Measurements from ENCODE around the gene POLD2.

POLD2 gene

GRCh38 chr7:44145969-44146911 lies 22.9 kb upstream of the POLD2 start:
- H3F3A ChIP-seq (ENCODE audit: control insufficient read depth, insufficient read depth) = peaks cover 4% of the 10 kb centered on the region
- no peak overlapping the region for H3K4me3 ChIP-seq (ENCODE audit: low read length)
- H3K79me2 ChIP-seq (ENCODE audit: control insufficient read depth, low read length) = no peaks in the 10 kb centered on the region
- H3K27ac ChIP-seq (ENCODE audit: low read depth, low read length) = no peak overlapping the region
- no peaks in the 10 kb centered on the region for H3K36me3 ChIP-seq (ENCODE audit: control insufficient read depth, low read length)
- H3K27me3 ChIP-seq (ENCODE audit: control insufficient read depth, low read length) = peaks cover 3% of the 10 kb centered on the region; the same call in 1 of the 2 replicates
- H3K4me2 ChIP-seq (ENCODE audit: low read length) = no peak overlapping the region
- no peaks in the 10 kb centered on the region for H3K9me2 ChIP-seq (replicated peaks; ENCODE audit: control insufficient read depth, low read length)
- no peaks in the 10 kb centered on the region for H3K4me1 ChIP-seq (ENCODE audit: control insufficient read depth, low read length)
- H3K9me3 ChIP-seq (ENCODE audit: control insufficient read depth, insufficient read depth, low read length) = no peaks in the 10 kb centered on the region
- TF ChIP-seq CTCF (IDR thresholded peaks at IDR 0.05; ENCODE audit: low read depth, low read length, poor library complexity, severe bottlenecking) (no peak), EZH2phosphoT487 (IDR thresholded peaks at IDR 0.05; ENCODE audit: borderline replicate concordance, low read length) (no peak)
- no peaks in the 10 kb centered on the region for H4K20me1 ChIP-seq (ENCODE audit: control insufficient read depth, insufficient read depth, low read depth, low read length)

- Histone ChIP-seq H4K20me1 (ENCODE audit: control insufficient read depth, insufficient read depth, low read depth, low read length) (no peaks in the 10 kb centered on the region), H3K4me1 (ENCODE audit: control insufficient read depth, low read length) (no peaks in the 10 kb centered on the region)
Measured at GRCh38 chr7:44145479-44145968, 22.2 kb upstream of the POLD2 start.

GRCh38 chr7:44144968-44145478 lies 21.7 kb upstream of the POLD2 start:
- Histone ChIP-seq H3K9me2 (replicated peaks; ENCODE audit: control insufficient read depth, low read length) (no peaks in the 10 kb centered on the region), H3K4me3 (ENCODE audit: low read length) (no peak overlapping the region), H3K4me1 (ENCODE audit: control insufficient read depth, low read length) (no peaks in the 10 kb centered on the region), H3K4me2 (ENCODE audit: low read length) (no peak overlapping the region), H3K79me2 (ENCODE audit: control insufficient read depth, low read length) (no peaks in the 10 kb centered on the region), H3K27me3 (ENCODE audit: control insufficient read depth, low read length) (peaks cover 3% of the 10 kb centered on the region; the same call in 1 of the 2 replicates), H3F3A (ENCODE audit: control insufficient read depth, insufficient read depth) (peaks cover 4% of the 10 kb centered on the region), H3K27ac (ENCODE audit: low read depth, low read length) (no peak overlapping the region), H3K36me3 (ENCODE audit: control insufficient read depth, low read length) (no peaks in the 10 kb centered on the region), H4K20me1 (ENCODE audit: control insufficient read depth, insufficient read depth, low read depth, low read length) (no peaks in the 10 kb centered on the region), H3K9me3 (ENCODE audit: control insufficient read depth, insufficient read depth, low read length) (no peaks in the 10 kb centered on the region)
- TF ChIP-seq CTCF (IDR thresholded peaks at IDR 0.05; ENCODE audit: low read depth, low read length, poor library complexity, severe bottlenecking) (no peak), EZH2phosphoT487 (IDR thresholded peaks at IDR 0.05; ENCODE audit: borderline replicate concordance, low read length) (no peak)

More at GRCh38 chr7:44145479-44145968, 22.2 kb upstream of the POLD2 start:
- Histone ChIP-seq H3F3A (ENCODE audit: control insufficient read depth, insufficient read depth) (peaks cover 4% of the 10 kb centered on the region), H3K9me2 (replicated peaks; ENCODE audit: control insufficient read depth, low read length) (no peaks in the 10 kb centered on the region), H3K9me3 (ENCODE audit: control insufficient read depth, insufficient read depth, low read length) (no peaks in the 10 kb centered on the region), H3K27me3 (ENCODE audit: control insufficient read depth, low read length) (peaks cover 3% of the 10 kb centered on the region; the same call in 1 of the 2 replicates), H3K79me2 (ENCODE audit: control insufficient read depth, low read length) (no peaks in the 10 kb centered on the region), H3K4me2 (ENCODE audit: low read length) (no peak overlapping the region), H3K4me3 (ENCODE audit: low read length) (no peak overlapping the region), H3K36me3 (ENCODE audit: control insufficient read depth, low read length) (no peaks in the 10 kb centered on the region), H3K27ac (ENCODE audit: low read depth, low read length) (no peak overlapping the region)
- no peak for TF ChIP-seq EZH2phosphoT487 (IDR thresholded peaks at IDR 0.05; ENCODE audit: borderline replicate concordance, low read length)
- TF ChIP-seq CTCF (IDR thresholded peaks at IDR 0.05; ENCODE audit: low read depth, low read length, poor library complexity, severe bottlenecking) = no peak

Measured in DOHH2 (cell line).